ENCODE data around the gene LRRC28.

DNA sequence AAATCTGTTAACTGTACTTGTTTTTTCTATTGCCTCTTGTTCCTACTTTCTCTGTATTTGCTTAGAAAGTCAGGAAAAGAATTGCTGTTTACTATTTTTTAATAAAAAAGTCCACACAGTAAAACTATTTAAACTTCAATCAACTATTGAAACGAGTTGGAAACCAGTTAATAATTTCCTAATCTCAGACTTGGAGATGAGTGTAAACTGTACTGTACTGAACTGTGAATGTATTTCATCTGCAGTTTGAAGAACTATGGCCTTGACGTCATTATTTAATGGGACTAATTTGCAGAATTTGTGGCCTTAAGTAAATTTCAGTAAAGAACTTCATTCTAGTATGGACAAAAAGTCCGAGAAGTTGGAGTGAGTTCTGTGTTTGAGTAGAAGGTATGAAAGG is 89.1 kb downstream of the LRRC28 start:
- no peak for TF ChIP-seq POLR2A (IDR thresholded peaks at IDR 0.05; ENCODE audit: low read depth, low read length)
- TF ChIP-seq, protein P1, sequence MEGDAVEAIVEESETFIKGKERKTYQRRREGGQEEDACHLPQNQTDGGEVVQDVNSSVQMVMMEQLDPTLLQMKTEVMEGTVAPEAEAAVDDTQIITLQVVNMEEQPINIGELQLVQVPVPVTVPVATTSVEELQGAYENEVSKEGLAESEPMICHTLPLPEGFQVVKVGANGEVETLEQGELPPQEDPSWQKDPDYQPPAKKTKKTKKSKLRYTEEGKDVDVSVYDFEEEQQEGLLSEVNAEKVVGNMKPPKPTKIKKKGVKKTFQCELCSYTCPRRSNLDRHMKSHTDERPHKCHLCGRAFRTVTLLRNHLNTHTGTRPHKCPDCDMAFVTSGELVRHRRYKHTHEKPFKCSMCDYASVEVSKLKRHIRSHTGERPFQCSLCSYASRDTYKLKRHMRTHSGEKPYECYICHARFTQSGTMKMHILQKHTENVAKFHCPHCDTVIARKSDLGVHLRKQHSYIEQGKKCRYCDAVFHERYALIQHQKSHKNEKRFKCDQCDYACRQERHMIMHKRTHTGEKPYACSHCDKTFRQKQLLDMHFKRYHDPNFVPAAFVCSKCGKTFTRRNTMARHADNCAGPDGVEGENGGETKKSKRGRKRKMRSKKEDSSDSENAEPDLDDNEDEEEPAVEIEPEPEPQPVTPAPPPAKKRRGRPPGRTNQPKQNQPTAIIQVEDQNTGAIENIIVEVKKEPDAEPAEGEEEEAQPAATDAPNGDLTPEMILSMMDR (conservative IDR thresholded peaks at IDR 0.05; ENCODE audit: low read depth, low read length), result no peak
- TF ChIP-seq CEBPB (IDR thresholded peaks at IDR 0.05; ENCODE audit: low read depth, low read length), result no peak
- TF ChIP-seq, protein P2, sequence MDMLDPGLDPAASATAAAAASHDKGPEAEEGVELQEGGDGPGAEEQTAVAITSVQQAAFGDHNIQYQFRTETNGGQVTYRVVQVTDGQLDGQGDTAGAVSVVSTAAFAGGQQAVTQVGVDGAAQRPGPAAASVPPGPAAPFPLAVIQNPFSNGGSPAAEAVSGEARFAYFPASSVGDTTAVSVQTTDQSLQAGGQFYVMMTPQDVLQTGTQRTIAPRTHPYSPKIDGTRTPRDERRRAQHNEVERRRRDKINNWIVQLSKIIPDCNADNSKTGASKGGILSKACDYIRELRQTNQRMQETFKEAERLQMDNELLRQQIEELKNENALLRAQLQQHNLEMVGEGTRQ (IDR thresholded peaks at IDR 0.05; ENCODE audit: low read depth, low read length), result no peak
- no peak for TF ChIP-seq MAFK (IDR thresholded peaks at IDR 0.05; ENCODE audit: low read depth, low read length)
- no peak for TF ChIP-seq MAZ (IDR thresholded peaks at IDR 0.05; ENCODE audit: borderline replicate concordance, low read depth, low read length)
